CD4-positive, CD25-positive, alpha-beta regulatory T cell (primary cell): ENCODE results near the gene IMPA2. TPM values are rescaled to one million over a fixed set of nuclear protein-coding genes. Genes with fewer than 3 reads are reported as not detected.
A peak's percentile ranks its signal among the peaks of the same experiment; 100 is the strongest.
"Not testable (repeated sequence)": the region's sequence is repeated elsewhere in the genome, so short reads cannot be mapped to it uniquely, and the experiment has no call there.

Experiments
- ATAC-seq, 2 donors: fragments of 150-1000 bp; cut with Tn5 transposase; one replicate each; pipeline ENCODE4 v1.10.0; 2021; ENCODE audit warnings: low read depth in 2 of 2, moderate number of reproducible peaks in 2 of 2, moderate library complexity in 1 of 2
- DNase-seq, 3 donors: peaks; one replicate each; pipeline versions ENCODE4 v3.0.0 to v3.0.0-alpha.2; 2012 to 2022; ENCODE audit warnings: mixed read lengths in 1 of 3
- H3K27ac ChIP-seq: one replicate; pipeline ENCODE4 v1.7.0; 2013; ENCODE audit warnings: mild to moderate bottlenecking, low read length; ENCODE audit not compliant: insufficient read depth, poor library complexity, severe bottlenecking
- H3K27me3 ChIP-seq: one replicate; pipeline ENCODE4 v1.7.0; 2013; ENCODE audit warnings: low read length; ENCODE audit not compliant: control insufficient read depth, insufficient read depth
- H3K36me3 ChIP-seq: one replicate; pipeline ENCODE4 v1.7.0; 2013; ENCODE audit warnings: mild to moderate bottlenecking, low read length, moderate library complexity; ENCODE audit not compliant: control insufficient read depth, insufficient read depth
- H3K4me1 ChIP-seq: 2 replicates; pipeline ENCODE4 v1.7.0; 2013; ENCODE audit warnings: mild to moderate bottlenecking, low read length; ENCODE audit not compliant: insufficient read depth, control insufficient read depth, poor library complexity, severe bottlenecking
- H3K4me3 ChIP-seq: one replicate; pipeline ENCODE4 v1.7.0; 2013; ENCODE audit warnings: low read depth, mild to moderate bottlenecking, low read length, moderate library complexity
- H3K9me3 ChIP-seq, 2 experiments: 1 replicate in 1 of 2; 2 replicates in 1 of 2; pipeline ENCODE4 v1.7.0; 2013; ENCODE audit warnings: low read length in 2 of 2, mild to moderate bottlenecking in 1 of 2, moderate library complexity in 1 of 2; ENCODE audit not compliant: control insufficient read depth in 2 of 2
- H3K27ac Mint-ChIP-seq, 3 donors: one replicate each; pipeline ENCODE4 v1.8.0; 2020 to 2022; ENCODE audit warnings: mild to moderate bottlenecking in 3 of 3, mixed read lengths in 3 of 3, moderate library complexity in 2 of 3
- H3K27me3 Mint-ChIP-seq: one replicate; pipeline ENCODE4 v1.8.0; 2022; ENCODE audit warnings: mild to moderate bottlenecking, mixed read lengths
- H3K36me3 Mint-ChIP-seq: one replicate; pipeline ENCODE4 v1.8.0; 2020; ENCODE audit warnings: mixed read lengths
- H3K4me1 Mint-ChIP-seq, 4 donors: one replicate each; pipeline ENCODE4 v1.8.0; 2020 to 2022; ENCODE audit warnings: mixed read lengths in 4 of 4, mild to moderate bottlenecking in 1 of 4
- H3K4me3 Mint-ChIP-seq, 4 donors: one replicate each; pipeline ENCODE4 v1.8.0; 2020 to 2022; ENCODE audit warnings: mild to moderate bottlenecking in 4 of 4, mixed read lengths in 4 of 4, moderate library complexity in 3 of 4
- H3K9me3 Mint-ChIP-seq, 7 donors: one replicate each; pipeline ENCODE4 v1.8.0; 2020 to 2022; ENCODE audit warnings: mixed read lengths in 7 of 7, mild to moderate bottlenecking in 3 of 7, moderate library complexity in 2 of 7
- polyA plus RNA-seq, 4 donors: library from polyadenylated mRNA; unstranded; fragments of 300-500 nt; fragmentation: Illumina TruSeq; gene quantifications; one replicate each; pipeline ENCODE4 v1.2.3, GENCODE V29; 2021
- total RNA-seq: library from RNA; stranded (reverse); gene quantifications from one replicate; pipeline ENCODE4 v1.2.3, GENCODE V29; 2022

IMPA2 gene
- total and polyA plus RNA-seq, 5 donors from 2014 or later, result 5.1 to 14.6 (median 6.9) TPM

DNA sequence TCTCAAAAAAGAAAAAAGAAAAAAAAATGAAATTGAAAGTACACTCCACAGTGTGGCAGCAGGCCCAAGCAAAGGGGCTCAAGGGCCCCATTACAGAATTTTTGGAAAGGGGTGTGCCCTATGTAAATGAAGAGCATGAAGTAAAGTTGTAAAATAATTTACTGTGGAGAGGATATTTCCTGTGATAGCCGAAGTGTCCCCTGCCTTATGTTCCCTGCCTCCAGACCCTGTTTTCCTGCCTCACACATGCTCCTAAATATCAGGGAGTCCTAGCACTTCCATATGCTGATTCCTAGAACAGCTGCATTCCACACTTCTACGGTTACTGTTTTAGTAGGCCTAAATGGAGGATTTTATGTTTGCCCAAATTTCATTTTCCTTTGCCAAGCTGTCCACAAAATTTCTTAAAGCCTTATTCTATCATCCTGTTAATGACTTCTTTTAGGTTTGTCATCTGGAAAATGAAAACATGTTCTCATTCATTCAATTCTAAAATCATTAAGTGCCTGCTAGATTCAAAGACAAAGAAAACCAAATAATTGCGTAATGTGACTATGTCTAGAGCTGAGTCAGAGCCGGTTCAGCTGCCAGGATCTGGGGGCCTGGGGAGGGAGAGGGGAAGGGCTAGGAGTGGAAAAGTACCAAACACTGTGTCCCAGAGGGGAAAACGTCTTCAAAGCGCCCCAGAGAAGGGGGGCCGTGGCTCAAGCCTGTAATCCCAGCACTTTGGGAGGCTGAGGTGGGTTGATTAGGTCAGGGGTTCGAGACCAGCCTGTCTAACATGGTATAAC, 25.9 kb upstream of the IMPA2 start:
- no peak for DNase-seq
- ATAC-seq, result no peak
- Mint-ChIP-seq H3K36me3 (peaks cover 6% of the 10 kb centered on the region), H3K27ac (peak overlapping the region in 1 of 3 donors; percentile 78), H3K4me3 (no peak overlapping the region), H3K9me3 (peaks cover 0 to 12% (median 3%) of the 10 kb centered on the region in 7 donors), H3K27me3 (peaks cover 4% of the 10 kb centered on the region), H3K4me1 (no peaks in the 10 kb centered on the region)
- H3K27me3 ChIP-seq, result no peaks in the 10 kb centered on the region
- H3K36me3 ChIP-seq, result no peaks in the 10 kb centered on the region
- H3K9me3 ChIP-seq, result peaks cover 11 to 13% of the 10 kb centered on the region in 2 experiments
- H3K4me1 ChIP-seq, result no peaks in the 10 kb centered on the region
- H3K27ac ChIP-seq, result no peak overlapping the region
- H3K4me3 ChIP-seq, result no peak overlapping the region

GRCh38 chr18:11956371-11957308, 24.7 kb upstream of the IMPA2 start:
- H3K27me3 Mint-ChIP-seq, result peaks cover 4% of the 10 kb centered on the region
- Histone ChIP-seq H3K4me3 (no peak overlapping the region), H3K9me3 (peaks cover 11 to 13% of the 10 kb centered on the region in 2 experiments), H3K27me3 (no peaks in the 10 kb centered on the region), H3K27ac (no peak overlapping the region), H3K36me3 (no peaks in the 10 kb centered on the region), H3K4me1 (no peaks in the 10 kb centered on the region)
- H3K9me3 Mint-ChIP-seq, result peaks cover 0 to 12% (median 3%) of the 10 kb centered on the region in 7 donors
- no peak for DNase-seq
- H3K36me3 Mint-ChIP-seq, result peaks cover 6% of the 10 kb centered on the region
- no peak overlapping the region for H3K27ac Mint-ChIP-seq
- no peaks in the 10 kb centered on the region for H3K4me1 Mint-ChIP-seq
- no peak overlapping the region for H3K4me3 Mint-ChIP-seq
- ATAC-seq, result no peak

DNA sequence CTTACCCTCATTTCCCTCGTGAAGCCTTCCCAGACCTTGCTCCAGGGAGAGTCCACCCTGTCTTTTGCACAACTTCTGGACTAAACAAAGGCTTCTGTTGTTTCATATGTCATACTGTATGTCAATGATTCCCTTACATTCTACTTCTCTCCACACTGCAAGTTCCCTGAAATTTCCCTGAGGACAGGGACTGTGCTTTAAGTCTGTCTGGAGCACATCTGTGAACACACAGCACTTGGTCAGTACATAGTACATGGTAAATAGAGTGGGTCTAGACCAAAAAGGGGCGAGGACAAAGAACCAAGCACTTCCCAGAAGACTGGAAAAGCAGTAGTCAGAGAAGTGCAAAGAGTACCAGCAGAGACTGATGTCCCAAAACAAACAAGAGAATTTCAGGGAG, 23.7 kb upstream of the IMPA2 start:
- DNase-seq (no peak), ATAC-seq (no peak)
- H3K27ac Mint-ChIP-seq, result no peak overlapping the region
- no peak overlapping the region for H3K4me3 Mint-ChIP-seq
- Histone ChIP-seq H3K4me1 (no peaks in the 10 kb centered on the region), H3K9me3 (peaks cover 11 to 13% of the 10 kb centered on the region in 2 experiments), H3K36me3 (no peaks in the 10 kb centered on the region), H3K27ac (no peak overlapping the region), H3K27me3 (no peaks in the 10 kb centered on the region), H3K4me3 (no peak overlapping the region)
- H3K4me1 Mint-ChIP-seq, result no peaks in the 10 kb centered on the region
- H3K27me3 Mint-ChIP-seq, result peaks cover 6% of the 10 kb centered on the region
- H3K36me3 Mint-ChIP-seq, result peaks cover 6% of the 10 kb centered on the region
- peaks cover 0 to 12% (median 3%) of the 10 kb centered on the region in 7 donors for H3K9me3 Mint-ChIP-seq

- not testable (repeated sequence) for H3K36me3 Mint-ChIP-seq, H3K27ac Mint-ChIP-seq, H3K36me3 ChIP-seq, H3K27ac ChIP-seq, DNase-seq, H3K27me3 ChIP-seq, ATAC-seq, H3K4me3 Mint-ChIP-seq, H3K4me1 Mint-ChIP-seq, H3K4me1 ChIP-seq, H3K4me3 ChIP-seq
- Mint-ChIP-seq H3K9me3 (peaks cover 0 to 12% (median 3%) of the 10 kb centered on the region in 7 donors), H3K27me3 (peaks cover 18% of the 10 kb centered on the region)
- H3K9me3 ChIP-seq, result peaks cover 11 to 13% of the 10 kb centered on the region in 2 experiments
Observed at GRCh38 chr18:11959651-11960050, 21.7 kb upstream of the IMPA2 start.

GRCh38 chr18:11960743-11961380, 20.4 kb upstream of the IMPA2 start:
- DNase-seq, result no peak
- Histone ChIP-seq H3K27ac (no peak overlapping the region), H3K36me3 (no peaks in the 10 kb centered on the region), H3K4me1 (no peaks in the 10 kb centered on the region), H3K27me3 (no peaks in the 10 kb centered on the region), H3K9me3 (peaks cover 11 to 13% of the 10 kb centered on the region in 2 experiments), H3K4me3 (no peak overlapping the region)
- no peaks in the 10 kb centered on the region for H3K4me1 Mint-ChIP-seq
- H3K36me3 Mint-ChIP-seq, result peaks cover 6% of the 10 kb centered on the region
- no peak for ATAC-seq
- H3K4me3 Mint-ChIP-seq, result no peak overlapping the region
- H3K9me3 Mint-ChIP-seq, result peaks cover 0 to 12% (median 3%) of the 10 kb centered on the region in 7 donors
- peaks cover 18% of the 10 kb centered on the region for H3K27me3 Mint-ChIP-seq
- peak overlapping the region in 1 of 3 donors; percentile 5 for H3K27ac Mint-ChIP-seq

DNA sequence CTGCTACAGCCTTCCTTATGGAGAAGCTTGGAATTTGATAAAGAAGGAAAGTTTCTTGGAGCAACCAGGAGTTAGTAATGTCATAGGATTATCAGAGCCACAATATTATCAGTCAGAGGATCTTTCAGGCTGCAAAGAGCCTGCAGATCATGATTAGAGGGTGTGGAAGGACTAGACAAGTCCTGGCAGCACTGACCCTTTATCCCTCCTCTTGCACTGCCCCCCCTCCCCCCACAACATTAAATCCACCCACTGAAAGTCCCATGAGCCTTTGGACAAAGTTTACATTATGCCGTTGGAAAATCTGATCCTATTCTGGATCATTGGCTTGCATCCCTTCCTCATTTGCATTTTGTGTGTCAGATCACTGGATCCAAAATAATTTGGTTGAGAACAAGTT, 18.7 kb upstream of the IMPA2 start:
- no peak for ATAC-seq
- Mint-ChIP-seq H3K36me3 (no peaks in the 10 kb centered on the region), H3K4me1 (no peaks in the 10 kb centered on the region), H3K9me3 (peaks cover 0 to 2% (median 0%) of the 10 kb centered on the region in 7 donors), H3K4me3 (no peak overlapping the region), H3K27ac (no peak overlapping the region), H3K27me3 (peaks cover 14% of the 10 kb centered on the region)
- Histone ChIP-seq H3K4me3 (no peak overlapping the region), H3K27ac (no peak overlapping the region), H3K36me3 (no peaks in the 10 kb centered on the region), H3K4me1 (no peaks in the 10 kb centered on the region), H3K9me3 (peaks cover 0 to 2% of the 10 kb centered on the region in 2 experiments), H3K27me3 (no peaks in the 10 kb centered on the region)
- no peak for DNase-seq

DNA sequence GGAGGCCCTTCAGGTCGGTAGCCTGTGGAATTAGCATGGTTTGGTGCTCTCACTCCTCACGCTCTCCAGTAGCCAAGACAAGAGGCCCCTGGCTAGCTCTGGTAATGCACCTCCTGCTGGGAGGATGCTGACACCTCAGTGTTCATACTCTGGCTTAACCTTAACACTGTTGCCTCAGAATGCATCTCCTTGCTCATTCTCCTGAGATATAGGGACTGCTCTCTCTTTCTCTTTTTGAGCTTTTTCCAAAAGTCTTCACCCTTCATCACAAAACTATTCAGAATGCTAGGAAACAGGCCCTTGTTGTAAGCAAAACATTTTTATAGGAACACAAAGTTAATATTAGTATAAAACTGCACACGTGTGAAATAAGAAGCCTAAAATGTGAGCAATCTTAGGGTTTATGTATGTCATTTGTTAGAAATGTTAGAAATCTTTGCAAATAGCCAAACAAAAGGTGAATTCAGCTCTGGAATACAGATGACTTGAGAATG, 17.3 kb upstream of the IMPA2 start:
- no peaks in the 10 kb centered on the region for H3K4me1 Mint-ChIP-seq
- no peaks in the 10 kb centered on the region for H3K9me3 ChIP-seq
- H3K9me3 Mint-ChIP-seq, result no peaks in the 10 kb centered on the region
- no peak overlapping the region for H3K4me3 ChIP-seq
- peaks cover 14% of the 10 kb centered on the region for H3K27me3 Mint-ChIP-seq
- H3K36me3 ChIP-seq, result no peaks in the 10 kb centered on the region
- ATAC-seq (no peak), DNase-seq (no peak)
- no peak overlapping the region for H3K27ac ChIP-seq
- no peaks in the 10 kb centered on the region for H3K4me1 ChIP-seq
- no peaks in the 10 kb centered on the region for H3K36me3 Mint-ChIP-seq
- H3K27me3 ChIP-seq, result no peaks in the 10 kb centered on the region
- no peak overlapping the region for H3K4me3 Mint-ChIP-seq
- no peak overlapping the region for H3K27ac Mint-ChIP-seq
